Activated gamma-delta T cell (primary cell): Measurements from ENCODE around the gene PLA2G6.

Experiments used
- DNase-seq: peaks from one replicate; lab custom pipeline; 2025; lab: John Stamatoyannopoulos, UW

The PLA2G6 gene

GRCh38 chr22:38110863-38111852 is 70.5 kb downstream of the PLA2G6 start:
- no peak for DNase-seq

GRCh38 chr22:38110008-38110862 is 71.4 kb downstream of the PLA2G6 start, which contains the start of gene BAIAP2L2:
Gene BAIAP2L2, minus strand, starts transcription at chr22:38110684. Its CDS starts 159 bp downstream, at chr22:38110525.
- no peak for DNase-seq

- no peak for DNase-seq
Measured at GRCh38 chr22:38109371-38110001, 72.1 kb downstream of the PLA2G6 start.

- DNase-seq: no peak
Measured at GRCh38 chr22:38108561-38109319, 72.9 kb downstream of the PLA2G6 start.

- no peak for DNase-seq
Measured at GRCh38 chr22:38107692-38108515, 73.7 kb downstream of the PLA2G6 start.

GRCh38 chr22:38106814-38107578 is 74.6 kb downstream of the PLA2G6 start:
- no peak for DNase-seq

GRCh38 chr22:38104084-38104483 is 77.5 kb downstream of the PLA2G6 start:
- DNase-seq: no peak

GRCh38 chr22:38103641-38104040 is 78.0 kb downstream of the PLA2G6 start:
- no peak for DNase-seq

- no peak for DNase-seq
Measured at GRCh38 chr22:38098410-38099249, 83.0 kb downstream of the PLA2G6 start.

GRCh38 chr22:38097557-38098409 is 83.8 kb downstream of the PLA2G6 start:
- DNase-seq: no peak

- DNase-seq: no peak
Measured at GRCh38 chr22:38097058-38097457, 84.6 kb downstream of the PLA2G6 start.

GRCh38 chr22:38089474-38089851 is 92.2 kb downstream of the PLA2G6 start:
- DNase-seq: no peak

- DNase-seq: no peak
Measured at GRCh38 chr22:38088629-38089473, 92.8 kb downstream of the PLA2G6 start.

- DNase-seq: no peak
Measured at GRCh38 chr22:38087855-38088254, 93.8 kb downstream of the PLA2G6 start.

- DNase-seq: no peak
Measured at GRCh38 chr22:38086942-38087341, 94.7 kb downstream of the PLA2G6 start.

- no peak for DNase-seq
Measured at GRCh38 chr22:38086001-38086845, 95.4 kb downstream of the PLA2G6 start.
